Smooth muscle cell (in vitro differentiated cells): ENCODE data around the gene ATF3. TPM values are rescaled to one million over a fixed set of nuclear protein-coding genes. Genes with fewer than 3 reads are reported as not detected.

ENCODE experiments used
- DNase-seq: peaks from one replicate; lab custom pipeline; 2025; ENCODE audit not compliant: unreplicated experiment; lab: John Stamatoyannopoulos, UW
- H2AFZ ChIP-seq: fragments of 200-600 bp; sonication (generic); 2 replicates; pipeline ENCODE4 v1.6.0; 2016; ENCODE audit warnings: antibody characterized with exemption, low read depth, mild to moderate bottlenecking
- H3F3A ChIP-seq: fragments of 200-600 bp; sonication (generic); 2 replicates; pipeline ENCODE4 v1.6.0; 2017; ENCODE audit warnings: antibody characterized with exemption, low read depth
- H3K27ac ChIP-seq: fragments of 200-600 bp; sonication (generic); 2 replicates; pipeline ENCODE4 v1.5.1; 2016; ENCODE audit warnings: low read depth, mild to moderate bottlenecking
- H3K27me3 ChIP-seq: fragments of 200-600 bp; sonication (generic); 2 replicates; pipeline ENCODE4 v1.6.1; 2016; ENCODE audit warnings: low read depth, mild to moderate bottlenecking
- H3K36me3 ChIP-seq: fragments of 200-600 bp; sonication (generic); 2 replicates; pipeline ENCODE4 v1.5.1; 2016; ENCODE audit warnings: low read depth
- H3K4me1 ChIP-seq: fragments of 200-600 bp; sonication (generic); 2 replicates; pipeline ENCODE4 v1.5.1; 2016; ENCODE audit warnings: low read depth
- H3K4me2 ChIP-seq: fragments of 200-600 bp; sonication (generic); 2 replicates; pipeline ENCODE4 v1.6.0; 2016; ENCODE audit warnings: mild to moderate bottlenecking
- H3K4me3 ChIP-seq: fragments of 200-600 bp; sonication (generic); 2 replicates; pipeline ENCODE4 v1.5.1; 2016; ENCODE audit warnings: mild to moderate bottlenecking
- H3K79me2 ChIP-seq: fragments of 200-600 bp; sonication (generic); 2 replicates; pipeline ENCODE4 v1.6.0; 2016; ENCODE audit warnings: low read depth, mild to moderate bottlenecking
- H3K9ac ChIP-seq: fragments of 200-600 bp; sonication (generic); 2 replicates; pipeline ENCODE4 v1.6.0; 2016; ENCODE audit warnings: low read depth
- H3K9me3 ChIP-seq: fragments of 200-600 bp; sonication (generic); replicated peaks from 2 replicates; pipeline ENCODE4 v1.5.1; 2016; ENCODE audit warnings: low read depth
- H4K20me1 ChIP-seq: fragments of 200-600 bp; sonication (generic); 2 replicates; pipeline ENCODE4 v1.6.0; 2016; ENCODE audit warnings: low read depth
- WGBS: methylation state at CpG from one replicate; pipeline ENCODE4 v1.1.7; 2016; ENCODE audit warnings: low lambda C conversion rate; 5-methylcytosine and 5-hydroxymethylcytosine counted together
- polyA plus RNA-seq: library from polyadenylated mRNA; unstranded; fragments of >200 nt; fragmentation: Nextera tagmentation; extraction: Ambion mirVana; gene quantifications from 2 replicates; pipeline ENCODE4 v1.2.1, GENCODE V29; 2016
- total RNA-seq: library from RNA; depleted of rRNA; stranded (reverse); fragments of >200 nt; gene quantifications from 2 replicates; pipeline ENCODE4 v1.2.3, GENCODE V29; 2014
- TF ChIP-seq, protein P1 (sequence below): fragments of 200-600 bp; sonication (generic); IDR thresholded peaks from 2 replicates; pipeline ENCODE4 v1.5.1; 2017; ENCODE audit warnings: borderline replicate concordance, mild to moderate bottlenecking, antibody characterized with exemption; ENCODE audit not compliant: insufficient read depth, poor library complexity, severe bottlenecking

Gene ATF3
- total and polyA plus RNA-seq, 2 experiments from 2014 or later = 152 to 231 TPM

DNA sequence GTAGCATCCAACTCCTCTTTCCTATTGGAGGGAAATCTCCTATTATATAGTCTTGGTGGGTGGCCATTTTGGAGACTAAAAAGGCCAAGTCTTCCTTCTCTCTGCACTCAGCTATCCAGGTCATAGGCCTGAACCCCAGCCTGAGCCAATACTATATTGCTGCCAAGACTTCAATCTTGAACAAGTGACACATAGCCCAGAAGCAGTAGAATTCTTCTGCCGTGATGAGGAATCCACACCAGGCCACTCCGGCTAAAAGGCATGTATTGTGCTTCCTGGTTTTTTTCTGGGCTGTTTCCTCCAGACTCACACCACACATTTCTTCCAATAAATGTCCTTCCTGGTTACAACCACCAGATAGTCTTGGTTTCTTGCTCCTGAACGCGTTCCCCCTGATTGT lies 43.0 kb downstream of the ATF3 start:
- Histone ChIP-seq H3K27ac (no peak overlapping the region), H3F3A (no peaks in the 10 kb centered on the region), H3K4me3 (no peak overlapping the region), H3K9me3 (no peaks in the 10 kb centered on the region), H3K4me2 (no peak overlapping the region), H3K4me1 (no peaks in the 10 kb centered on the region), H3K36me3 (no peaks in the 10 kb centered on the region), H3K79me2 (no peaks in the 10 kb centered on the region), H2AFZ (no peak overlapping the region), H3K27me3 (no peaks in the 10 kb centered on the region), H3K9ac (no peak overlapping the region), H4K20me1 (no peaks in the 10 kb centered on the region)
- TF ChIP-seq, protein P1, sequence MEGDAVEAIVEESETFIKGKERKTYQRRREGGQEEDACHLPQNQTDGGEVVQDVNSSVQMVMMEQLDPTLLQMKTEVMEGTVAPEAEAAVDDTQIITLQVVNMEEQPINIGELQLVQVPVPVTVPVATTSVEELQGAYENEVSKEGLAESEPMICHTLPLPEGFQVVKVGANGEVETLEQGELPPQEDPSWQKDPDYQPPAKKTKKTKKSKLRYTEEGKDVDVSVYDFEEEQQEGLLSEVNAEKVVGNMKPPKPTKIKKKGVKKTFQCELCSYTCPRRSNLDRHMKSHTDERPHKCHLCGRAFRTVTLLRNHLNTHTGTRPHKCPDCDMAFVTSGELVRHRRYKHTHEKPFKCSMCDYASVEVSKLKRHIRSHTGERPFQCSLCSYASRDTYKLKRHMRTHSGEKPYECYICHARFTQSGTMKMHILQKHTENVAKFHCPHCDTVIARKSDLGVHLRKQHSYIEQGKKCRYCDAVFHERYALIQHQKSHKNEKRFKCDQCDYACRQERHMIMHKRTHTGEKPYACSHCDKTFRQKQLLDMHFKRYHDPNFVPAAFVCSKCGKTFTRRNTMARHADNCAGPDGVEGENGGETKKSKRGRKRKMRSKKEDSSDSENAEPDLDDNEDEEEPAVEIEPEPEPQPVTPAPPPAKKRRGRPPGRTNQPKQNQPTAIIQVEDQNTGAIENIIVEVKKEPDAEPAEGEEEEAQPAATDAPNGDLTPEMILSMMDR = no peak
- no peak for DNase-seq
- 86% methylated on average over 4 of the region's 4 CpGs for WGBS

DNA sequence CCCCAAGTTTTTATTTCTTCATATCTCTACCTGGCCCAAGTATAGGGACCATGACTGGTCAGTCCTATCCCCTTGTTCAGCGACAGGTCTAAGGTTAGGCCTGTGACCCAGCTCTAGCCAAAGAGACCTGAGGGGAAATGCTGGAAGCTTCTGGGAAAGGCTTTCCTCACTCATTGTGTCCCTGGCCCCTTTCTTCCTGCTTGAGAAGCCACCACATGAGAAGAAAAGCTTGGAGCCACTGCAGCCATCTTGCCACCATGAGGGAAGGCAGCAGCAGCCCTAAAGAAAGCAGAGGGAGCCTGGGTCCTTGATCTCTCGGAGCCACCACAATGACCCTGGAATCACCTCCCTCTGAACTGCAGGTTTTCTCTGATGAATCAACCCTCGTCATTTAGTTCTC lies 43.4 kb downstream of the ATF3 start:
- Histone ChIP-seq H4K20me1 (no peaks in the 10 kb centered on the region), H3K9ac (no peak overlapping the region), H2AFZ (no peak overlapping the region), H3K4me2 (no peak overlapping the region), H3K4me1 (no peaks in the 10 kb centered on the region), H3K36me3 (no peaks in the 10 kb centered on the region), H3K9me3 (no peaks in the 10 kb centered on the region), H3K27ac (no peak overlapping the region), H3F3A (no peaks in the 10 kb centered on the region), H3K79me2 (no peaks in the 10 kb centered on the region), H3K27me3 (no peaks in the 10 kb centered on the region), H3K4me3 (no peak overlapping the region)
- TF ChIP-seq, protein P1 = no peak
- no peak for DNase-seq
- 97% methylated on average over 3 of the region's 3 CpGs for WGBS

DNA sequence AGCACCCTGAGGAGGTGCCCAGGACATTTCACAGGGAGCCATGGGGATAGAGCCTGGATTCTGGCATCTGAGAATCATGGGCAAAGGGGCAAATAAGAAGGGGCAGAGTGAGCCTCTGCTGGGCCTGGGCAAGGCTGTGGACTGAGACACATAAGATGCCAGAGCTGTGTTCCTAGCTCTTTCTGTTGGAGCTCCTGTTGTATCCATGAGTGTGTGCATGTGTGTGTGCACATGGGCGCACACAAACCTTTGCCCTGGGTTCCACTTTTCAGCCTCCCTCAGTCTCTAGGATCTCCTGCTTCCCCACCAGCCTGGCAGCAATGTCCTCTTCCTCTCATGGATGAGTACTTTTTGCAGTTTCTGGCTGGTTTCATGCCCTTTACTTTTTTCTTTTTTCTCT lies 44.0 kb downstream of the ATF3 start:
- H3K36me3 ChIP-seq = no peaks in the 10 kb centered on the region
- H3K4me2 ChIP-seq = no peak overlapping the region
- TF ChIP-seq, protein P1 = no peak
- H3K9me3 ChIP-seq = no peaks in the 10 kb centered on the region
- H3K4me1 ChIP-seq = no peaks in the 10 kb centered on the region
- H3K27ac ChIP-seq = no peak overlapping the region
- H3F3A ChIP-seq = no peaks in the 10 kb centered on the region
- no peak for DNase-seq
- no peaks in the 10 kb centered on the region for H4K20me1 ChIP-seq
- 100% methylated on average over 1 of the region's 1 CpG for WGBS
- H3K27me3 ChIP-seq = no peaks in the 10 kb centered on the region
- H3K79me2 ChIP-seq = no peaks in the 10 kb centered on the region
- no peak overlapping the region for H2AFZ ChIP-seq
- H3K4me3 ChIP-seq = no peak overlapping the region
- H3K9ac ChIP-seq = no peak overlapping the region

DNA sequence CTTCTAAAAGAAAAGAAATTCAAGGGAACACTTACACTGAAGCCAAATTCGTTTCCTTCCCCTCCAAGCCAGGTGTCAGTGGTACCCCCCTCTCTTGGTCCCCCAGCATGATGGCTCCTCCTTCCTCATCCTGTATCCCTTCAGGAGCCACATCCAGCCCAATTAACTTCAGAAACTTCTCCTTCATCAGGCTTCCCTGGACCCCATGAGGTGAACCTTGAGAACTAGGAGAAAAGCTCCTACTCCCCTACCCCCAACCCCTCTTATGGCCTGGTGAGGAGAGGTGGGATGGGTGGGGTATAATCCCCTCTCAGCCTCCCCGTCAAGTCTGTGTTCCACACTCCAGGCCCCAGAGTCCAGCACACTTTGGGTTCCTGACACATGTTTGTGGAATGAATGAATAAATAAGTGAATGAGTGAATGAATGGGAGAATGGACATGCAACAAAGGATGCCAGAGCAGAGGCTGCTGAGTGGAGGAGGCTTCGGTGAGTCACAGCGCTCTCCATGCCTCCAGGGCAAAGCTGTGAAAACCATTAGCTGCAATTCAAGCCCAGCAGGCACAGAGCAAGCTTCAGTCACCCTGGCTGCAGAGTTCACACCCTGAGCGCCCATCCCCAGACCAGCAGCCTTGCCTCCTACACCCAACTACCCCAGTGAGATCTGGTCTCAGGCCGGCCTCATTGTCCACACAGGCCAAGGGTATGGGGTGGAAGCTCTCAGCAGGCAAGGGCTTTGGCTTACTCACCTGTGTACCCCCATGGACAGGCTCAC lies 47.3 kb downstream of the ATF3 start:
- Histone ChIP-seq H3K9ac (no peak overlapping the region), H3K4me3 (no peak overlapping the region), H4K20me1 (no peaks in the 10 kb centered on the region), H3K36me3 (no peaks in the 10 kb centered on the region), H3K4me1 (no peaks in the 10 kb centered on the region), H2AFZ (no peak overlapping the region), H3F3A (no peaks in the 10 kb centered on the region), H3K27ac (no peak overlapping the region), H3K9me3 (no peaks in the 10 kb centered on the region), H3K27me3 (no peaks in the 10 kb centered on the region), H3K4me2 (no peak overlapping the region), H3K79me2 (no peaks in the 10 kb centered on the region)
- no peak for DNase-seq
- TF ChIP-seq, protein P1 = no peak
- WGBS = 55% methylated on average over 6 of the region's 6 CpGs
